Colonic mucosa (tissue), 4 donors: Measurements from ENCODE around the gene ALOX5AP. TPM values are rescaled to one million over a fixed set of nuclear protein-coding genes. Genes with fewer than 3 reads are reported as not detected.

Experiments
- DNase-seq: peaks from one replicate; pipeline ENCODE4 v3.0.0-alpha.2; 2020
- H3K27ac ChIP-seq: fragments of 200-600 bp; one replicate; pipeline ENCODE4 v1.8.0; 2021
- H3K27me3 ChIP-seq: fragments of 200-600 bp; one replicate; pipeline ENCODE4 v1.8.0; 2021
- H3K36me3 ChIP-seq: fragments of 200-600 bp; one replicate; pipeline ENCODE4 v1.8.0; 2021
- H3K4me1 ChIP-seq: fragments of 200-600 bp; one replicate; pipeline ENCODE4 v1.8.0; 2021; ENCODE audit warnings: mild to moderate bottlenecking
- H3K4me3 ChIP-seq: fragments of 200-600 bp; one replicate; pipeline ENCODE4 v1.8.0; 2021
- H3K9ac ChIP-seq, 2 donors: one replicate each; pipeline ENCODE4 v1.7.0; 2013; ENCODE audit warnings: control low read depth in 2 of 2, low read depth in 2 of 2, low read length in 2 of 2
- H3K9me3 ChIP-seq: fragments of 200-600 bp; one replicate; pipeline ENCODE4 v1.8.0; 2021
- CTCF ChIP-seq: fragments of 200-600 bp; IDR thresholded peaks from one replicate; pipeline ENCODE4 v1.8.0; 2022; ENCODE audit warnings: antibody characterized with exemption, mild to moderate bottlenecking
- intact Hi-C: fragments of 100-400 bp; cut with DNase I; formaldehyde crosslinking; loops from one replicate; pipeline ENCODE4 v1.14.1; 2022
- total RNA-seq, 2 donors: library from RNA; stranded (reverse); fragmentation: NEBNext Ultra II Directional in 1 of 2; extraction: Animal tissue kit (Norgen Biotek cat#: 25700) in 1 of 2; gene quantifications; one replicate each; pipeline ENCODE4 v1.2.1, GENCODE V29; 2021
- donor health status: healthy.
- donor health status: DM: no; HTN: no; CAD: no.
- donor health status: DM: no; HTN: no; CAD: no.

ALOX5AP gene
- total RNA-seq, 2 donors from 2014 or later = 5.0 to 5.1 TPM

GRCh38 chr13:30729801-30730200, 5.5 kb upstream of the ALOX5AP start:
- intact Hi-C loops = no loop called here
- Histone ChIP-seq H3K9me3 (no peaks in the 10 kb centered on the region), H3K27ac (no peak overlapping the region), H3K9ac (no peak overlapping the region), H3K4me1 (no peaks in the 10 kb centered on the region), H3K27me3 (no peaks in the 10 kb centered on the region), H3K36me3 (no peaks in the 10 kb centered on the region), H3K4me3 (no peak overlapping the region)
- DNase-seq = no peak
- TF ChIP-seq CTCF = no peak

DNA sequence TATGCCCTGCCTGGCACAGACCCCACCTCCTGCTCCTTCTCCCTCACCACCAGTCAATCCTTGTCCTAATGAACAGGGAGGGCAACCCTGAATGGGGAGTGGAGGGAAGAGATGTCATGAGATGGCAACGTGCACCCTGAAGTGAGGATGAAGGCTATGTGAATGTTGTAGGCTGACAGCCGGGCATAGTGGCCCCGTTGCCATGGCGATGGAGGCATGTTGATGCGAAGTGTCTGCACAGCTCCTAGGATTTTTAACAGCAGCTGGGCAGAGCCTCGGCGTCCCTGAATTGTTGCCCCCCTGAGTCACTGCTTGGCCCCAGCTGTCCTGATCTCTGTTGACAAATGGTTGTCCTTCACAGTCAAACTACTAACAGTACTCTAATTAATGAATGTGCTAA, 4.8 kb upstream of the ALOX5AP start:
- H3K9ac ChIP-seq = no peak overlapping the region
- H3K9me3 ChIP-seq = no peaks in the 10 kb centered on the region
- H3K27ac ChIP-seq = no peak overlapping the region
- H3K4me3 ChIP-seq = no peak overlapping the region
- intact Hi-C loops = no loop called here
- TF ChIP-seq CTCF = no peak
- H3K4me1 ChIP-seq = no peaks in the 10 kb centered on the region
- no peaks in the 10 kb centered on the region for H3K36me3 ChIP-seq
- no peaks in the 10 kb centered on the region for H3K27me3 ChIP-seq
- no peak for DNase-seq

DNA sequence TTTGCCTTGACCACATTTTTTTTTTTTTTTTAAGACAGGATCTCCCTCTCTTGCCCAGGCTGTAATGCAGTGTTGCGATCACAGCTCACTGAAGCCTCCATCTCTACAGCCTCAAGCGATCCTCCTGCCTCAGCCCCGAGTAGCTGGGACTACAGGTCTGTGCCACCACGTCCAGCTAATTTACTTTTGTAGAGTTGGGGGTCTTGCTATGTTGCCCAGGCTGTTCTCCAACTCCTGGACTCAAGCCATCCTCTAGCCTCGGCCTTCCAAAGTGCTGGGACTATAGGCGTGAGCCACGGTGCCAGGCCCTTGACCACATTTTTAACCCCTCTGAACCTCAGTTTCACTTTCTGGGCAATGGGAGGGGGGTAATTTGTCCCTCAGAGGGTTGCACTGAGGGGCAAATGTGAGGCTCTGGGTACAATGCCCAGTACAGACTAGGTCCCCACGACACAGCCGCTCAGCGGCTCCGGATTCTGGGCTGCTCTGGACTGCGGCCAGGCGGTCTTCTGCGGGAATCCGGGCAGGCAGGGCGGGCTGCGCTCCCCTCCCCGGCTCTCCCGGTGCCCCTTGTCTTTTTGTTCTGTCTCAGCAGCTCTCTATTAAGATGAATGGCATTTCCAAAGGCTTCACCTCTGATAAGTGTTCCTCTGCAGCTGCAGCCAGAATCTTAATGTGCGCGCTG, 3.8 kb upstream of the ALOX5AP start:
- Histone ChIP-seq H3K36me3 (no peaks in the 10 kb centered on the region), H3K9me3 (no peaks in the 10 kb centered on the region), H3K9ac (no peak overlapping the region), H3K4me1 (no peaks in the 10 kb centered on the region), H3K27me3 (no peaks in the 10 kb centered on the region), H3K4me3 (no peak overlapping the region), H3K27ac (no peak overlapping the region)
- TF ChIP-seq CTCF = no peak
- no peak for DNase-seq
- intact Hi-C loops = no loop called here

DNA sequence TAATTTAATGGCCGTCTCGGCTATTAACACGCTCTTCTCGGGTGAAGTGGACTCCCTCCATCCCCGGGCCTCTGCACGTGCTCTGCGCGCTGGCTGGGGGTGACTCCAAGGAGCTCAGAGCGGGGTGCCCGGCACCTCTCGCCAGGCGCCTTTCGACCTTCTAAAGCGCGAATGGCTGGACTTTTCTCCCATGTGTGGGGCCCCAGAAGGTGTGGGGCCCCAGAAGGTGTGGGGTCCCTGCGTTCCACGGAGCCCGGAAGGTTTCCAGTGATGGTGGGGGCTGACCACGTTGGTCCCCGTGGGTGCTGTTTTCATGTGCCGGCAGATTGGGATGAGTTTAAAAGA, 3.3 kb upstream of the ALOX5AP start:
- H3K9me3 ChIP-seq = no peaks in the 10 kb centered on the region
- H3K4me1 ChIP-seq = no peaks in the 10 kb centered on the region
- H3K27me3 ChIP-seq = no peaks in the 10 kb centered on the region
- no peak for TF ChIP-seq CTCF
- intact Hi-C loops = no loop called here
- no peak overlapping the region for H3K27ac ChIP-seq
- no peak for DNase-seq
- no peaks in the 10 kb centered on the region for H3K36me3 ChIP-seq
- no peak overlapping the region for H3K9ac ChIP-seq
- no peak overlapping the region for H3K4me3 ChIP-seq

DNA sequence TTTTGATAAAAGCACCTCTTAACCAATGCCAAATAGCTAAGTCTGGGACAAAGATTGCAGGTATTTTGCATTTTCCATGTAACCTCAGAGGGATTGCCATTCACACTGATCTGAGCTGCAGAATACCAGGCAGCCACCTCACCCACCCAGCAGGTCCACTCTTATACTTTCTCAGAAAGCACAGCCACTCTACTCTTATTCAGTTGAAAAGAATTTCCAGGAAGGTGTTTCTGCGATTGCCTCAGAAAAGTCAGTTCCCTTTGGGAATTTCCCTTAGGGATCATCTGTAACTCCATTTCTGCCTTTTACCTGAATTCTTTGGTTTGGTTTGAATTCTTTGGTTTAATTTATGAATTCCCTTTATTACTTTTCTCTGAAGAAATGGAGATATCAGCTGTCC, 904 bp upstream of the ALOX5AP start:
- intact Hi-C loops = no loop called here
- H3K4me1 ChIP-seq = no peaks in the 10 kb centered on the region
- H3K27ac ChIP-seq = no peak overlapping the region
- no peaks in the 10 kb centered on the region for H3K9me3 ChIP-seq
- no peaks in the 10 kb centered on the region for H3K27me3 ChIP-seq
- no peak overlapping the region for H3K4me3 ChIP-seq
- no peak overlapping the region for H3K9ac ChIP-seq
- no peak for TF ChIP-seq CTCF
- no peak for DNase-seq
- H3K36me3 ChIP-seq = no peaks in the 10 kb centered on the region
